CD4-positive, alpha-beta T cell treated with Interleukin-17A for 1 hour (primary cell): ENCODE data around the gene PAMR1.

Experiments used
- DNase-seq: peaks from one replicate; pipeline ENCODE4 v3.0.0-alpha.2; 2020

The PAMR1 gene

DNA sequence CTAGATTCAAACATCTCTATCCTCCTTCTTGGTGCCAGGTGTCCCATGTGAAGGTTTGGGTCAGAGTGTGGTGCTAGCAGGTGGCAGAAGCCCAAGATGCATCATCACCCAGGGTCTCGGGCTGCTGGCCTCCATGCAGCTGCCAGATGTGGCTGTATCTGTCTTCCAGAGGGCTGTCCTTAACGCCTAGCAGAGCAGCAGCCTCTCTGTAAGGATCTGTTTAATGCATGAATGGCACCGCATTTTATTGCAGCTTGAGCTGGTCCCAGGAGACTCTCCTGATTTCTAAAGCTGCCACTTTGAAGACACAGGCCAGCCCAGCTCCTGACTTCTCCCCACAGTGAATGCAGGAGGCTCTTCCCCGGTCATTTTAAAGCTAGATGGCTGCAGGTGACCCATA is 132.3 kb downstream of the PAMR1 start:
- DNase-seq: no peak

DNA sequence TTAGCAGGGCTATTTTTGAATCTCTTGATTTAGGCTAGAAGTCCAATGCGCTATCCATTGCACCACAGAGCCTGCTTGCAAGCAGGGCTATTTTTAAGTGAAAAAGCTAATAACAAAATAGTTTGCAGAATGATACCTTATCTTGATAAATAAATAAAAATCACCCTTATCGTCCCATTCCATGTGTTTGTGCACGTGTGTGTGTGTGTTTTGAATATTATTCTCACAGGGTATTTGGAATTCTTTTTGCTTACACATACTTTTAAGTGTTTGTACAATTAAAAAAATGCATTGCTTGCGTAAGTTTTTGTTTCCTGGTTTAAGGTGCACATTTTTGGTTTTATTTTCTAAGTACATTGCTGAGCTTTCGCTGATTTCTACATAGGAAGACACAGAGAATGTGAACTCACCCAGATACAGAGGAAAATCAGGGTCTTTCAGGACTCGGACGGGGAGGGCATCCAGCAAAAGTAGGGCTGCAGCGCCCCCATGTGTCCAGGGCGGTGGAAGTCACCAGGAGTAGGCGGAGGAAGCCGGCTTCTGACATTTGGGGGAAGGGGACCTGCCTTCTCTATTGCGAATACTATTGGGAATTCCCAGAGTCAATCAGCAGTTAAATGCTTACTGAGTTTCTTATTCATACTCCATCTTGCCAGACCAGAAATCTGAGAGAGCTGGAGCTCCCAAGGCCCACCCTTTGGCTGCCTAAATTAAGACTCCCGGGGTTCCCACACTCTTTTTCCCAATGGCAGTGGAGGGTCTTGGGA is 133.3 kb downstream of the PAMR1 start:
- DNase-seq: peak; percentile 81

DNA sequence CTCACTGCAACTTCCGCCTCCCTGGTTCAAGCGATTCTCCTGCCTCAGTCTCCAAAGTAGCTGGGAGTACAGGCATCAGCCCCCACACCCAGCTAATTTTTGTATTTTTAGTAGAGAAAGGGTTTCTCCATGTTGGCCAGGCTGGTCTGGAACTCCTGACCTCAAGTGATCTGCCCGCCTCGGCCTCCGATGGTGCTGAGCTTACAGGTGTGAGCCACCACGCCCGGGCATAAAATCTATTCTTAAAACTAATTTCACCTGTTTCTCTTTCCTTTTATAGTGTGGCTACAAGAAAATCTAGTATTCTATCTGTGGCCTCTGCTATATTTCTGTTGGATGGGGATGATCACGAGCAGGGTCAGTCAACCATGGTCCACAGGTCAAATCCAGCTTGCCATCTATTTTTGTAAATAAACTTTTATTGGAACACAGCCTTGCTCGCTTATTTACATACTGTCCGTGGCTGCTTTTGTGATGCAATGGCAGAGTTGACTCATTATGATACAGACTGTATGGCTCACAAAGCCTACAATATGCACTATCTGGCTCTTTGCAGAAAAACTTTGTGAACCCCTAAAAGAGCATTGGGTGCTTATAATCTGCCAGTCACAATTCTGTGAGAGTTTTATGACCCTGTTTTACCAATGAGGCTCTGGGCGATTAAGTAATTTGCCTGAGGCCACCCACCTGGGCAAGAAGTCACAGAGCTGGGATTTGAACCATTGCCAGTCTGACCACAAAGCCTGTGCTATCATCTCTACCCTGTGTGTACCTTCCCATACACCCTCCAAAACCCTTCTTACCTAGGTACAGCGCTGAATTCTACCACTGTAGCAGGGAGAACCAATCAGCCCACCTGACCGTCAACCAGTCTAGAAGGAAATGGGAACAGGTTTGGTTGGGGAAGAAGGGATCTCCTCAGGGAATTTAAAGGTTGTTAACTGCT is 134.4 kb downstream of the PAMR1 start:
- DNase-seq: no peak

DNA sequence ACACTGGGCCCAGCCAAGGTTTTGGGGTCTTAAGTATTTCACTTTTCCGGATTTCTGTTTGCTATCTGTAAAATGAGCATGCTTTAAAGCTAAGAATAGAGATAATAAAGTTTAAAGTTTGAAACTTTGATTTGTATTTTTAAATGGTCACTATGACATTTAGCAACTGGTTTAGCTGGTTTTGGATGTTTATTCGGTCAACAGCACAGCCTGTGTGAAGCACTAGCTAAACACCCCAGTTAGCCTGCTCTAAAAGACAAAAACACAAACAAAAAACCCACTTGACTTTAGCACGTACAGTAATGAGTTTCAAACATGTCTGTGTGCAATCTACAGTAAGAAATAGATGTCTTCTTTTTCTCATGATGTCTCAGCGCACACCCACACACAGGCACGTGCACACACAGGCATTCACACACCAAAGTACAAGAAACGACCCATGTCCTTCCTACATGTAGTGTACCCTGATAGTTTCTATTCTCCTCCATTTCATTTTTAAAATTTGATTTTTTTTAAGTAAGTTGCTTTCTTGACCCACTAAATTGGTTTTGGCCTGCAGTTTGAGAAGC is 135.4 kb downstream of the PAMR1 start:
- DNase-seq: no peak

DNA sequence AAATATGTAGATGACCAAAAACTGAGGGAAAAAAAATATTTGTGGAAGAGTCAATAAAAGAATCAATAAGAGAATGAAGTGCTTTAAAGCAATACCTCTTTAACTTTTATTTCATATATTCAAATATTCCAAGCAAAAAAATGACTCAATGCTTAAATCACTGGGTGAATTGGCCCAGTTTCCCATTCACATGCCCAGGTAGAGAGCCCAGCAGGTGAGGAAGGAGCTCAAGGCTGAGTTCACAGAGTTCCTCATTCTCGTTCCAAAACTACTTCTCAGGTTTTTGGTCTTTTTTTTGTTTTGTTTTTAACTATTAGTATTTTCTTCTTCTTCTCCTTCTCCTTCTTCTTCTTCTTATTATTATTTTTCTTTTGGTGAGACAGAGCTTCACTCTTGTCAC is 136.3 kb downstream of the PAMR1 start:
- no peak for DNase-seq

DNA sequence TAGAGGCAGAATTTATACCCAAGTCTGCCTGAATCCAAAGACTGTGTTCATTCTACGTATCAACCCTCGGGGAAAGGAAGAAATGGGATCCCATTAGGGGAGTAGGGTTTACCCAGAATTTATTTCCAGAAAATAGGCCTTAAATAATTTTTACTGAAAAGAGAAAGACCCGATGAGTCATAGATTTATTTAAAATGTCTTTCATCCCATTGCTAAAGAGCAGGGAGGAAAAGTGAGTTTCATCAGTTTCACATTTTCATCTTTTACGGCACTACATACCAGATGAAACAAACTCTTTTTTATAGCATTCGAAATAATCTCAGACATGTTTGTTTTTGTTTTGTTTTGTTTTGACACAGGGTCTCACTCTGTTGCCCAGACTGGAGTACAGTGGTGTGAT is 137.4 kb downstream of the PAMR1 start:
- DNase-seq: no peak

DNA sequence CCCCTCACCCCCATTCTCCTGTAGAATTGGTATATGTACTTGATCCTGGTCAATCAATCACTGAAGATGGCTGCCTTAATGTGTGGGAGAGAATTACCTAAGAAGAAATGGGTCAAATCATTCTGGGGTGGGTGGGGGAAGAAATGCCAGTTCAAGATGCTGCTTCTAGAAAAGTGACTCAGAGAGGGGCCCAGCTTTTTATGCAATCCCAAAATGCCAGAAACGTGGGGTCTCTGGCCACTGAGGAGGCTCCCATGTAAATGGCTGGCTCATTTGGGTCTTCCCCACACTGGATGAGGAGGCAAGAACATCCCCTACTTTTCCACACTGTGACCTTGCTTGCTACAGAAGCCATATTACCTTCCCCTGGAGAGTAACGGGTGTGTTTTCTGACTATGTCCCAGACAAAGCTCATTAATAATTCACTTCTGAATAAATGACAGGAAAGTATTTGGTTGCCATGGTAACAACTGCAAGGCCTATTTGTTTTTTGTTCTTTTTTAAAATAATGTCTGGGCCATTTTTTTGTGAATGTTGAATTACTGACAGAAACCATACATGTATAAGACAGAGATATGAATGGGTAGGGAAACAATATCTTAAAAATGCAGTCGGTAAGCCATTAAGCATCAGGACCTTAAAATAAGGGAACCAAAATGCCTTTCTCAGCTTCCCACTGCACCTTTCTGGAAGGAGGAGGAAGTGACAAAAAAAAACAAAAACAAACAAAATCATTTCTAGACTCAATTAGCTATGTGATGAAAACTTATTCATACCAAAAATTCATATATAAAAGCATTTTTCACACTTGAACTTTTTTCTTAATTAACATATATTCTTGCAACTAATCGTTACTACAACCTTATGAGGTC is 138.1 kb downstream of the PAMR1 start:
- peak; percentile 31 for DNase-seq

DNA sequence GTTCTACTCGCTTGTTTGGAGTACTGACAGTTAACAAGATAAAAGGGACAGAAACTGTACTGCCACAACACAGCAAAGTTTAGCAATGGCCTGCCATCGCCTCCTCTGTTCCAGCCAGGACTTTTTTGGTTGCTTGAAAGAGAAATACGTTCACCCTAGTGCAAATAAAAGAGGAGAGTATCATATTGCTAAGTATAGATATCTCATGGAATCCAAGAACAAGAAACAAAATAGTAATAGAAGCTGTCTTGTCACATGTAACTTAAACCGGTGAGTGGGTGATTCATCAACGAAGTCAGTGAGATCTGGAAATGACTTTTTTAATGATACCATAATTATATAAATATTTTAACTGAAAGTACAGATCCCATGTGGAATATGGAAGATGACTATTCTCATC is 141.5 kb downstream of the PAMR1 start:
- no peak for DNase-seq
